Fibroblast of the aortic adventitia (primary cell): ENCODE measurements around the gene PRKCD. TPM values are rescaled to one million over a fixed set of nuclear protein-coding genes. Genes with fewer than 3 reads are reported as not detected.

Source experiments
- DNase-seq: peaks from one replicate; pipeline ENCODE4 v3.0.0-alpha.2; 2010; ENCODE audit warnings: low read depth
- H3K4me3 ChIP-seq: 2 replicates; pipeline ENCODE4 v1.5.1; 2011; ENCODE audit warnings: low read depth, mild to moderate bottlenecking, control low read depth, low read length, moderate library complexity
- CTCF ChIP-seq: IDR thresholded peaks from 2 replicates; pipeline ENCODE4 v1.5.1; 2011; ENCODE audit warnings: mild to moderate bottlenecking, low read length, control low read depth, inconsistent platforms; ENCODE audit not compliant: insufficient read depth
- total RNA-seq: library from RNA; depleted of rRNA; stranded (reverse); fragments of >200 nt; gene quantifications from 2 replicates; pipeline ENCODE4 v1.2.3, GENCODE V29; 2012; ENCODE audit warnings: low replicate concordance

PRKCD gene
- total RNA-seq, 1 donor = 2.9 TPM

- no peak for TF ChIP-seq CTCF
- no peak overlapping the region for H3K4me3 ChIP-seq
- no peak for DNase-seq
These were observed 29.6 kb downstream of the PRKCD start for GRCh38 chr3:53190659-53191058.

- DNase-seq = no peak
- H3K4me3 ChIP-seq = no peak overlapping the region
- no peak for TF ChIP-seq CTCF
These were observed 30.9 kb downstream of the PRKCD start for GRCh38 chr3:53191836-53192480.

- DNase-seq = no peak
- no peak for TF ChIP-seq CTCF
- no peak overlapping the region for H3K4me3 ChIP-seq
These were observed 31.6 kb downstream of the PRKCD start for GRCh38 chr3:53192608-53193007.

- no peak overlapping the region for H3K4me3 ChIP-seq
- DNase-seq = no peak
- no peak for TF ChIP-seq CTCF
These were observed 32.6 kb downstream of the PRKCD start for GRCh38 chr3:53193466-53194209.

- no peak overlapping the region for H3K4me3 ChIP-seq
- TF ChIP-seq CTCF = no peak
- peak; percentile 74 for DNase-seq
These were observed 33.4 kb downstream of the PRKCD start for GRCh38 chr3:53194210-53195065.

- H3K4me3 ChIP-seq = no peak overlapping the region
- no peak for DNase-seq
- no peak for TF ChIP-seq CTCF
These were observed 34.0 kb downstream of the PRKCD start for GRCh38 chr3:53195066-53195450.
